ENCODE measurements around the gene ALDOB.
"Not testable (repeated sequence)": the region's sequence is repeated elsewhere in the genome, so short reads cannot be mapped to it uniquely, and the experiment has no call there.

Gene ALDOB

DNA sequence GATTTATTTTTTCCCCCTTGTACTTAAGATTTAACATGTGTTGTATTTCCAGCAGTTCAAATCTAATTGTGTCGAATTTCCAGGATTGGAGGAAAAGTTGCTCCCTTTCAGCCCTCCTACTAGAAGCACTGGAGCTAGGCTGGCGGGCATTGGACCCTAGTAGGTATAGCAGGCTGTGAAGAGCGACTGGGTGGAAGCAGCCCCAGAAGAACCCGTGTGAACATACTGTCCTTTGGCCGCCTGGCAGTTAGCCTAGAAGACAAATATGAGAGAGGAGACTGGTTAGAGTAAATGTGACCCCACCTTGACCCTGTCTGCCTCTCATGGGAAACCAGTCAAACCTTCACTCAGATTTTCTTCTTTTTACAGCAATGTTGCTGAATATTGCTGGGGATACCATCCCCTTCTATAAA, 13.9 kb downstream of the ALDOB start:
- DNase-seq (ENCODE audit: low read depth in 2 of 2), result no peak

DNA sequence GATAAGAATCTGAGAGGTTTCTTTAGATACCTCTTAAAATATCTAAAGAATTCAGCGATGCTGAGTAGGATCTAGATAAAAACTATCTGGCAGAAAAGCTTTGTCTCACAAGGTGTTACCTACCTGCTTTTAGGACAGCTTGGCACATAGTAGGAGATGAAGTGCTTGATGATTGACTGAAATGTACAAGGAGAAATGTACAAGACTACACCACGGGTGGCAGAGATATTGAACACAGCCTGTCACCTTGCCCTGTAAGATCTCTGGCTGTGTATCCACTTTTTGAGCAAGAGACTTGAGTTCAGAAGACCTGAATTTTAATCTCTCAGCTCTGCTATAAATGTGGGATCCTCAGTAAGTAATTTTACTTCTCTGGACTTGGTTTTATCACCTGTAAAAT, 15.7 kb downstream of the ALDOB start:
- DNase-seq (ENCODE audit: low read depth in 2 of 2), result no peak

DNA sequence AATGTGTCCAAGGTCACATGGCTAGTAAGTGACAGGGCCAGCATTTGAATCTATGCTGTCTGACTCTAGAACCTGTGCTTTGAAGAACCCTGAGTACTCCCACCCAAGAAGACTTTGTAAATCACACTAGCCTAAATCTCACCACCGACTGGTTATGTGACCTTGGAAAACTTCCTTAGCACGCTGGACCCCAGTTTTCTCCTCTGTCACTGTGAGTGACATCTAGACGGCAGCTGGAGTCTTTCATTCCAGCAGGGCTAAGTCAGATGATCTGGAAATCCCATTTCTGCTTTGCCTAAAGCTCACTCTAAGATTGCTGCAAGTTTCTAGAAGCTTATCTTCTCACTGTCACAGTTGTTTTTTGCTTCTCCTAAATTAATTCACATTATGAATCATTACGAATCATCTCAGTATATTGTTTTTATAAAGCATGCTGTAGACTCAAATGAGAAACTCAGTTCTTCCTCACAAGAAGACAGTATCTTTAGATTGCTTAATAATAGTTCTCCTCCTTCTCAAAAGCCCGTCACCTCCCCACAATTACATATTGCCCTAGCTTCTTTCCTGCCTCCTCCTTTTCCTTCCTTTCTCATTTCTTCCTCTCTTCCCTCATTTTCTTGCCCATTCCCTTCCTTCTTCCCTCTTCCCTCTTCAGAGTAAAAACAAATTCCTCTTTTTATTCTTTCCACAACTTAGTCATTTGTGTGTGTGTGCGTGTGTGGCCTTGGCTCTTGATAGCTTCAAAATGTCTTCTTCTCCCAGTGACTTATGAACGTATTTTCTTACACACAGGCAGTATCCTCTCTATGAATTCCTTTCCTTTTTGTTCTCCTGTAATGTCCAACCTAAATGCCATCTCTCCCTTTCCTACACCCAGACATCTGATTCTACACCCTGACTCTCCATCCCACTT, 16.8 kb downstream of the ALDOB start:
- DNase-seq (ENCODE audit: low read depth in 2 of 2), result no peak

DNA sequence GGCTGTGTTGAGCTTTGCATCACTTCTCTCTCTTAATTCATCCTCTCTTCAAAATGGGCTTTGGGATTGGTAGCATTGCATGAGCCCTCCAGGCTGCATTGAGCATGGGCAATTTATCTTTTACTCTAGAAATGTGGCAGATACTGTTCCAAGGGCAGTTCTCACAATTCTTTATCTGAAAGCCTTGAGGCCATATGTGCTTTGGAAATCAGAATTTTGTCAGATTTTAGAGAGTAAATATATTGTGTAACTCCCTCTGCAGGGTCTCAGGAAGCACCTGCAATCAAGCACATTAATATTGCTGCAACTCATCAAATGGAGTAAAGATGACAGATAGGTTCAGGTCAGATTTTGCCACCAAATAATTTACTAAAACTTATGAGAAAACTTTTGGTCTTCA, 17.6 kb downstream of the ALDOB start:
- DNase-seq (ENCODE audit: low read depth in 2 of 2), result no peak

DNA sequence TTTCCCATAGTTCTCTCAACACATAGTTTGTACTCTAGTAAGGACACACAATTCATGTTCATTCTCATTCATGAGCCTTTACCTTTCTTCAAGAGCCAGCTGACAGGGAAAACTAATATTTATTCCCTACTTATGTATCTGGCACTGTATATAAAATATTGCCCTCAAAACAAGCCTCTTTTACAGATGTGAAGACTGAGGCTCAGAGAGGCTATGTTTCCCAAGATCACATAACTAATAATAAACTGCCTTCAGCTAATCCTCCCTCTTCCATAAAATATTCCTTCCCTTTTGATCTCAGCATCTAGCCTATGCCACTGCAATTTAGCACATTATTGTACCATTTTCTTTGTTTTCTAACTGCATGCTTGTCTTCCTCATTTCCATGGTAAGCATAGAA, 18.2 kb downstream of the ALDOB start:
- no peak for DNase-seq (ENCODE audit: low read depth in 2 of 2)

DNA sequence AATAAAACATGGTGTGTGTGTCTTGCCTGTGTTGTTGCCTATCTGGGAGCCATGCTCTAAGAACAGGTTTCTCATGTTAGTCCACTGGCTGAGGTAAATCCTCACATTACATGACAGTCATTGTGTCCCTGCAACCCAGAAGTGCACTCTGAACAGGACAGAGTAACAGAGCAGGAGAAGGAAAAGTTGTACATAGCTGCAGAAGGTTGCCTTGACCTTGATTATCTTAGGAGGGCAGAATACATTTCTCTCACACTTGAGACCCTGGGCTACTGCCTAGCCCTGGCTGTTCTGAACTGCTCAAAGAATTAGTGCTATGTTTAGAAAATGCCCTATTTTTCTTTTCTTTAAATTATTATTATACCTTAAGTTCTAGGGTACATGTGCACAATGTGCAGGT, 20.0 kb downstream of the ALDOB start:
- no peak for DNase-seq (ENCODE audit: low read depth in 2 of 2)

DNA sequence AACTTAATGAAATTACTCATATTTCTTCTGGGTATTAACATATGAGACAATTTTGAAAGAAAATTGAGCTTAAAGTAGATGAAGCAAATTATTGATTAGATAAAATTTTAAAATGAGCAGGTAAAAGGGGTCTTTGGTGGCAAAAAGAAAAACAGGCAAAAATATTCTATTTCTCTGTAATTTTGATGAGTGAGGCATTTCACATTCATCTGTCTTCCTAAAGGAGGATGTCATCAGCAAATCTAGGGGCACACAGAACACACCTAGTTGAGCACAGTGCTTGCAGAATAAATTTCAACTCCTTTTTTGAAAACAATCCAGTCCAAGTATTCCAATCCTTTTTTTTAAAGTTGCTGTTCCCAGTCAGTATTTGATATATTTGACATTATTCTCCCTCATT, 20.7 kb downstream of the ALDOB start:
- DNase-seq (ENCODE audit: low read depth in 2 of 2), result no peak

DNA sequence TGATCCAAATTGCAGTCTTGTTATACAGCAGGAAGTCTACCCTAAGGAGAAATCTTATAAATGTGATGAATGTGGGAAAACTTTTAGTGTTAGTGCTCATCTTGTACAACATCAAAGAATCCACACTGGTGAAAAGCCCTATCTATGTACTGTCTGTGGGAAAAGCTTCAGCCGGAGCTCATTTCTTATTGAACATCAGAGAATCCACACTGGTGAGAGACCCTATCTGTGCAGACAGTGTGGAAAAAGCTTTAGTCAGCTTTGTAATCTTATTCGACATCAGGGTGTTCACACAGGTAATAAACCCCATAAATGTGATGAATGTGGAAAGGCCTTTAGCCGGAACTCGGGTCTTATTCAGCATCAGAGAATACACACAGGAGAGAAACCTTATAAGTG, 26.5 kb downstream of the ALDOB start:
- no peak for DNase-seq (ENCODE audit: low read depth in 2 of 2)

DNA sequence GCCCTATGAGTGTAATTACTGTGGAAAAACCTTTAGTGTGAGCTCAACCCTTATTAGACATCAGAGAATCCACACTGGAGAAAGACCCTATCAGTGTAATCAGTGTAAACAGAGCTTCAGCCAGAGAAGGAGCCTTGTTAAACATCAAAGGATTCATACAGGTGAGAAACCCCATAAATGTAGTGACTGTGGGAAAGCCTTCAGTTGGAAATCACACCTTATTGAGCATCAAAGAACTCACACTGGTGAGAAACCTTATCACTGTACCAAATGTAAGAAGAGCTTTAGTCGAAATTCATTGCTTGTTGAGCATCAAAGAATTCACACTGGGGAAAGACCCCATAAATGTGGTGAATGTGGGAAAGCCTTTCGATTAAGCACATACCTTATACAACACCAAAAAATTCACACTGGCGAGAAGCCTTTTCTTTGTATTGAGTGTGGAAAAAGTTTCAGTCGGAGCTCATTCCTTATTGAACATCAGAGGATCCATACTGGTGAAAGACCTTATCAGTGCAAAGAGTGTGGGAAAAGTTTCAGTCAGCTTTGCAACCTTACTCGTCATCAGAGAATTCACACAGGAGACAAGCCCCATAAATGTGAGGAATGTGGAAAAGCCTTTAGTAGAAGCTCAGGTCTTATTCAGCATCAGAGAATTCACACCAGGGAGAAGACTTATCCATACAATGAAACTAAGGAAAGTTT, 27.0 kb downstream of the ALDOB start:
- DNase-seq (ENCODE audit: low read depth in 2 of 2), result no peak

DNA sequence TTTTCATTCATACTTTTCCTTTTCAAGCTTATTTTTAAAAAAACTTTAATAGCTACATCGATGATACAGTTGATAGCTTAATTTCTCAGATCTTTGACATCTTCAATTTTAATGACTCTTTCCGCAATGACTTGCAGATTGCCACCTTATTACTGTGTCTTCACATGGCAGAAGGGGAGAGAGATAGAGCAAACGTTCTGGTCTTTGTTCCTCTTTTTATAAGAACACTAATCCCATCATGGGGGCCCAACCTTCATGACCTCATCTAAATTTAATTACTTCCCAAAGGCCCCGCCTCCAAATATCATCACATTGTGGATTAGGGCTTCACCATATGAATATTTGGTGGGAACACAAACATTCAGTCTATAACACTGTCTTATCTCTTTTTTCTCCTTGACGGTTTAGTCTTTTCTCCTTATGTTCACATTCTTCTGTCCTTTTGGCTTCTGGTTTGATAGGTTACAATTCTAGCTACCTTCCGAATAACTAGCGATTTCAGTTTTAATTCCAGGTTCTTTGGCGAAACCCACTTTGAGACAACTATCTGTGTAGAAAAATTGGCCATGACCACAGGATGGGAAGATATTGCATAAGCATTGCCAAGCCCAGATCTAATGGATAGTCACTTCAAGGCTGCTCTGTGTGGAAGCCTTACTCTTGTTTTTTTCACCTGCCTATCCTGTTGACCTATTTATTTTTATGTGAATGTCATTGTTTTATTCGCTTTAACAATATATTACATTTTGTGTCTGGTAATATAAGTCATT, 31.9 kb downstream of the ALDOB start:
- no peak for DNase-seq (ENCODE audit: low read depth in 2 of 2)

DNA sequence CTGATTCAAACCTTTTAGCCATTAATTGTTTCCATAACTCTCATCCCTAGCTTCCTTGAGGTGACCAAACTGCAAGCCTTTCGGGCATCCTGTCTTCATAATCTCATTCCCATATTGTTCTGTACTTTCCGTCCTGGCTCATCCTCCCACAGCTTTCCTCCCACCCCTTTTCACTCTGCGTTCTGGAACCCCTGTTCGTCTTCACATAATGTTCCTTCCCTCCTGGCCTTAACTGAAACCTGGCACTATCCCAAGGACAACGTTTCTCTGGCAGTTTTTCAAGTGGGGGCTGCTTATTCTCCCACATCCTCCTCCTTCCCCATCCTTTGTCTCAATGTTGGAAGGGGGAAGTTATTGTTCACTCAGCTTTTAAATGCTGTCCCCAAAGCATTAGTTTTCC, 35.5 kb downstream of the ALDOB start:
- DNase-seq (ENCODE audit: low read depth in 2 of 2), result no peak

DNA sequence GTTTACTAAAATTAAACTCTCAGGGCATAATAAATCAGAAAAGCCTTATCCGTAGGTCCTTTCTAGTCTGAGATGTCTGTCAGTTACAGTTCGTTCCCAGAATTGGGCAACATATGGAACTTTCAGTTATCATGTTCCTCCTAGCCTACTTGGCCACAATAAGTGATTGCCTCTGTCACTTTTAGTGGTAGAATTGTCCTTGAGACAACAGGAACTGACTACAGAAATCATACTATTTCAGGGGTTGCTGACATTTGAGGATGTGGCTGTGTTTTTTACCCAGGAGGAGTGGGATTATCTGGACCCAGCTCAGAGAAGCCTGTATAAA, 36.0 kb downstream of the ALDOB start:
- no peak for DNase-seq (ENCODE audit: low read depth in 2 of 2)

DNA sequence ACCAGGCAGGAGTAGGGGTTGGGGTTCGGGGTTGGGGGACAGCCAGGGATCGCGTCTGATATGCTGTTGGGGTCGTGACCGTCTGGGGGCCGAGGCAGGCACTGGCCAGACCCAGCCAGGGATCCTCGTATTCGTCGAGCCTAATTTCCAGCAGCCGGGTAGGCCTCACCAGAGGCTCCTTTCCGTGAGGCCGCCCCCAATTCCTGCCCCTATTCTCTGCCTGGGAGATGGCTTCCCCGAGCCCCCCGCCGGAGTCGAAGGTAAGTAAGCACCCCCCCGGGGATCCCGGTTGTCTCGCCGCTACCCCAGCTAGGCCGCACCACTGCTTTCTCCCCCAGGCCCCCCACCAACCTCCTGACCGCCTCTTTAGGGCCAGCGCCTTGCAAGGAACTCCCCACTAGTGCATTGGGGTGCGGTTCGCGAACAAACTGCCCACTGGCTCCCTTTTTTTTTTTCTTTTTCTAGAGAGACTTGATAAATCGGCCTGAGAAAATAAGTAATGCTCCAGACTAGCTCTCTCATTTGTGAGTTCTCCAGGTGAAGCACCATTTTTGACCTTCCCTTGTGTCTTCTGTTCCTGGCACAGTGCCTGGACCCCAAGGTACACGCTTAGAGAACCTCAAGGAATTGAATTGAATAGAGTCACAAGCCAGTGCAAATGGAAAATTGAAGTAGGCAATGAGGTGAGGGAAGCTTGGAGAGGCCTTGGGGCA, 36.5 kb downstream of the ALDOB start:
- DNase-seq (ENCODE audit: low read depth in 2 of 2), result no peak

DNA sequence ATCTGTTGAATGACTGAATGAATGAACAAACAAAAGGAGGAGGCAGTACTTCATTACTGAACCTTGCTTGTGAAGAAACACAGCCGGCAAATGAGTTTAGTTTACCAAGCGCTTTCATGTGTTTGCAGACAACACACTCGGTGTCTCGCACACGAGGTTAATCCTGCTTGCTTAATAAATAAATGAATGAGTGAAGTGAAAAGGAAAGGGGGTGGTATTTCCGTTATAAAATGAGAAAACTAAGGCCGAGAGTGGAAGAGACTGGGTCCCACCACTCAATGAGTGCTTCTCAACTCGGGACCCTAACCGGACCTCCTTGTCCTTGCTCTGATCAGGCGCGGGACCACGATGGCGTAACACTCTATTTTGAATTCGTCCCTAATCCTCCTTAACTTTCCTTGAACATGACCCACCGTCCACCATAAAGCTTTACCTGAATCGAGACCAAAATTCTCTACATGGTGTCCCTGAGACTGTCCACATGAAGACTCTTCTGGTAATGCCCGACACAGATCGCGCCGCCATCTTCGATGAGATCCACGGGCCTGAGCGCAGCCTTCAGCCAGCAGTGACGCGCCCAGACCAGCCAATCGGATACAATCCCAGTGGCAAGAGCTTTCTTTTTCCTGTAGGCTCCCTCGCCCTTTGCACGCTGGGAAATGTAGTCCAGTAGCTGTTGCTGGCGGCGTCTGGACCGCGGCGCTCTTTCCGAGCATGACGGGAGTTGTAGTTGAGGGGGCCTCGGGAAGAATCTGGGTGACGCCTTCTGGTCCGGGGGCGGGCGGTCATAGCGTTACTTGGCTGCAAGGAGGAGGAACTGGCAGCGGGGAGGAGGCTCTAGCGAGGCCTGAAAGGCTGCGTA, 37.3 kb downstream of the ALDOB start, which contains the start of the genes MRPL50 and ZNF189:
Gene MRPL50, minus strand, starts transcription at position 551 of the 862 bp plus-strand sequence. Its CDS starts 26 bp downstream, at position 525.
Gene ZNF189, plus strand, starts transcription at position 784 of the 862 bp plus-strand sequence. CDS start 306 bp downstream, outside the sequence.
- DNase-seq (ENCODE audit: low read depth in 2 of 2), result peak; percentile 94 to 97

DNA sequence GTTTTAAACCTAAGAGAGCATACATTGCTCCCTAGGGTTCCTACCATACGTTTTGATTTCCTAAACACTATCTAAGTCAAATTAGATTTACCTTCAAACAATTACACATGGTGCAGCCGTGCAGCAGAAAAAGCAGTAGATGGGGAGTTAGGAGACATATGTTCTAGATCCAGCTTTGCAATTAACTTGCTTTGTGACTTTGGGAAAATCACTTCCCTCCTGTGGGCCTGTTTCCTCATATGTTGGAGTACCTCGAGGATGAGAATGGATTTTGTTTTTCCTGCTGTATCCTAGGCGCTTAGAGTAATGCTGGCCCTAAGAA, 37.9 kb downstream of the ALDOB start:
- DNase-seq (ENCODE audit: low read depth in 2 of 2), result no peak

DNA sequence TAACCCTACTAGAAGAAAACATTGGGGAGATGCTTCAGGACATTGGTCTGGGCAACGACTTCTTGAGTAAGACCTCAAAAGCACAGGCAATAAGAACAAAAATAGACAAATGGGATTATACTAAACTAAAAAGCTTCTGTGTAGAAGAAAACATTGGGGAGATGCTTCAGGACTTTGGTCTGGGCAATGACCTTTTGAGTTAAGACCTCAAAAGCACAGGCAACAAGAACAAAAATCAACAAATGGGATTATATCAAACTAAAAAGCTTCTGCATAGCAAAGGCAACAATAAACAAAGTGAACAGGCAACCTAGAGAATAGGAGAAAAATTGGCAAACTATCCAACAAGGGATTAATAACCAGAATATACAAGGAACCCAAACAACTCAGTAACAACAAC, 40.9 kb downstream of the ALDOB start:
- DNase-seq (ENCODE audit: low read depth in 2 of 2), result no peak

DNA sequence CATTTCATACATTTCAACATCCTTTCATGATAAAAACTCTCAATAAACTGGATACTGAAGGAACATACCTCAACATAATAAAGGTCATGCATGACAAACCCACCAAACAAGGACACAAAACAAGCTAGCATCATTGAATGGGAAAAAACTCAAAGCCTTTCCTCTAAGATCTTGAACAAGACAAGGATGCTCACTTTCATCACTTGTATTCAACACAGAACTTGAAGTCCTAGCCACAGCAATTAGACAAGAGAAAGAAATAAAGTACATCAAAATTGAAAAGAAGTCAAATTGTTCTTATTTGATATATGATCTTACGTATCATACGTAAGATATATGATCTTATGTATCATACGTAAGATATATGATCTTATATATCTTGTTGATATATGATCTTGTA, 42.4 kb downstream of the ALDOB start:
- no peak for DNase-seq (ENCODE audit: low read depth in 2 of 2)

DNA sequence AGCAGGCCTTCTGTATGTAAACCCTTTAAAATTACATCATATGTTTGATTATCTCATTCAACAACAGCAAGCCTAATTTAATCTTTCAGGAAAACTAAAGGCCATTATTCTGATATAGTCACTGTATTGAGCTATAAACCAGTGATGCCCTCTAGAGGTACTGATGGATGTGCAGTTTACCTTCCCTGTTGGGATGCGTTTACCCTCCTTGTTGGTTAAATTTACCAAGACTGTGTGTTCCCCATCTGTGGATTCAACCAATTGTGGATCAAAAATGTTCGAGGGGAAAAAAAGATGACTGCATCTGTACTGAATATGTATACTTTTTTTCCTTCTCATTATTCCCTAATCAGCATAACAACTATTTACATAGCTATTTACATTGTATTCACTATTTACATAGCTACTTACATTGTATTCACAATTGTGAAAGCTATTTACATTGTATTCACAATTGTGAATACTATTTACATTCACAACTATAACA, 47.0 kb downstream of the ALDOB start:
- no peak for DNase-seq (ENCODE audit: low read depth in 2 of 2)

DNA sequence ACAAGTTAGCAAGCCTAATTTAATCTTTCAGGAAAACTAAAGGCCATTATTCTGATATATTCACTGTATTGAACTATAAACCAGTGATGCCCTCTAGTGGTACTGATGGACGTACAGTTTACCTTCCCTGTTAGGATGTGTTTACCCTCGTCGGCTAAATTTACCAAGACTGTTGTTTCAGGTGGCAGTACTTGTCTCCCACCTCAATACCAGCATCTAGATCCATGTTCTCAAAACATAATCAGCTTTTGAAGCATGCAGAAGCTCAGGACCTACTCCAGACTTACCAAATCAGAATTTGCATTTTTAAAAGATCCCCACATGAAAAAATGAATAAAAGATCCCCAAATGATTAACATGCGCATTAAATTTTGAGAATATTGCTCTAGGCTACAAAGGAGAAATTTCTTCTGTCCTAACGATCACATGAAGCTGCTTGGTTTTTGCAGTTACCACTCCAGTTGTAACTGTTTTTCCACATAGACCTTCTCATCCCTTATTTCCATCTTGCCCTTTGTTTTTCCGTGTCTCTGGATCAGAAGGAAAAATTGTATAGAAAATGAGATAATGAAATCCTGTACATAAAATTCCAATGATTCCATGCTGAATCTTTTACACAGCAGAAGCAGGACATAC, 47.6 kb downstream of the ALDOB start:
- no peak for DNase-seq (ENCODE audit: low read depth in 2 of 2)

DNA sequence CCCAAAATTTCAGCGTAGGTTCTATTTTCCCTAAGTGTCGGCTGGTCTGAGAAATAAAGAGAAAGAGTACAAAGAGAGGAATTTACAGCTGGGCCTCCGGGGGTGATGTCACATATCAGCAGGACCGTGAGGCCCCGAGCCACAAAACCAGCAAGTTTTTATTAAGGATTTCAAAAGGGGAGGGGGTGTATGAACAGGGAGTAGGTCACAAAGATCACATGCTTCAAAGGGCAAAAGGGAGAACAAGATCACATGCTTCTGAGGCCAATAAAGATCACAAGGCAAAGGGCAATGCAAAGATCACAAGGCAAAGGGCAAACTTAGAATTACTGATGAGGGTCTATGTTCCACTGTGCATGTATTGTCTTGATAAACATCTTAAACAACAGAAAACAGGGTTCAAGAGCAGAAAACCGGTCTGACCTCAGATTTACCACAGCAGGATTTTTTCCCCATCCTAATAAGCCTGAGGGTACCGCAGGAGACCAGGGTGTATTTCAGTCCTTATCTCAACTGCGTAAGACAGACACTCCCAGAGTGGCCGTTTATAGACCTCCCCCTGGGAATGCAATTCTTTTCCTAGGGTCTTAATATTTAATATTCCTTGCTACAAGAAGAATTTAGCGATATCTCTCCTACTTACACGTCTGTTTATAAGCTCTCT, 50.6 kb downstream of the ALDOB start, which contains the start of gene BAAT:
Gene BAAT, minus strand, starts transcription at position 134 of the 664 bp plus-strand sequence. CDS start 13,602 bp downstream, outside the sequence.
- not testable (repeated sequence) for DNase-seq (ENCODE audit: low read depth in 2 of 2)
